Psoas muscle (tissue), 8 donors: ENCODE data around the gene PDCL2. TPM values are rescaled to one million over a fixed set of nuclear protein-coding genes. Genes with fewer than 3 reads are reported as not detected.

Experiments used
- ATAC-seq, 4 donors: fragments of 200-7000 bp; cut with Tn5 transposase; one replicate each; pipeline ENCODE4 v1.9.1; 2020; ENCODE audit warnings: moderate library complexity in 3 of 4, mild to moderate bottlenecking in 2 of 4
- DNase-seq, 2 donors: peaks; one replicate each; pipeline ENCODE4 v3.0.0-alpha.2; 2020
- H3K27ac ChIP-seq: fragments of 200-600 bp; one replicate; pipeline ENCODE4 v1.8.0; 2022
- H3K27me3 ChIP-seq, 3 donors: fragments of 200-600 bp in 1 of 3; one replicate each; pipeline versions ENCODE4 v1.6.1 to v1.8.0; 2013 to 2022; ENCODE audit warnings: low read length in 2 of 3, mild to moderate bottlenecking in 2 of 3, moderate library complexity in 1 of 3; ENCODE audit not compliant: insufficient read depth in 3 of 3
- H3K36me3 ChIP-seq, 2 donors: fragments of 200-600 bp in 1 of 2; one replicate each; pipeline versions ENCODE4 v1.6.1 to v1.8.0; 2013 to 2022; ENCODE audit warnings: low read depth in 1 of 2, mild to moderate bottlenecking in 1 of 2, moderate library complexity in 1 of 2; ENCODE audit not compliant: insufficient read depth in 1 of 2
- H3K4me1 ChIP-seq: fragments of 200-600 bp; one replicate; pipeline ENCODE4 v1.8.0; 2022
- H3K4me3 ChIP-seq: fragments of 200-600 bp; one replicate; pipeline ENCODE4 v1.8.0; 2022; ENCODE audit warnings: mild to moderate bottlenecking
- H3K9me3 ChIP-seq: fragments of 200-600 bp; one replicate; pipeline ENCODE4 v1.8.0; 2022
- CTCF ChIP-seq: fragments of 200-600 bp; IDR thresholded peaks from one replicate; pipeline ENCODE4 v1.8.0; 2022; ENCODE audit warnings: antibody characterized with exemption
- WGBS, 3 donors: extraction: QIAGEN DNeasy Blood & Tissue Kit; methylation state at CpG; one replicate each; pipeline versions ENCODE4 v1.1.6 to v1.1.7; 2013; 5-methylcytosine and 5-hydroxymethylcytosine counted together
- intact Hi-C, 2 donors: fragments of 100-400 bp; cut with DNase I; formaldehyde crosslinking; loops; one replicate each; pipeline versions ENCODE4 v1.11.0 to v1.14.2; 2022
- polyA plus RNA-seq, 3 donors: library from polyadenylated mRNA; stranded (reverse); fragments of 200-250 nt; gene quantifications; one replicate each; pipeline ENCODE4 v1.2.3, GENCODE V29; 2013
- total RNA-seq, 4 donors: library from RNA; stranded (reverse); fragmentation: NEBNext Ultra II Directional in 2 of 4; extraction: Animal tissue kit (Norgen Biotek cat#: 25700) in 2 of 4; gene quantifications; one replicate each; pipeline versions ENCODE4 v1.2.1 to v1.2.4, GENCODE V29; 2021 to 2023
- donor health status: healthy with polysubstance abuse.
- donor health status: DM: no; HTN: no; CAD: no; lungs with moderate emphysema.
- donor health status: Bipolar disorder and iron deficiency.
- donor health status: healthy.
- donor health status: DM: yes; HTN: yes; CAD: no.
- donor health status: DM: no; HTN: no; CAD: no.
- donor health status: DM: no; HTN: no; CAD: no.
- donor health status: DM: yes; HTN: yes; CAD: no.

Gene PDCL2
- total and polyA plus RNA-seq, 7 donors: not detected

DNA sequence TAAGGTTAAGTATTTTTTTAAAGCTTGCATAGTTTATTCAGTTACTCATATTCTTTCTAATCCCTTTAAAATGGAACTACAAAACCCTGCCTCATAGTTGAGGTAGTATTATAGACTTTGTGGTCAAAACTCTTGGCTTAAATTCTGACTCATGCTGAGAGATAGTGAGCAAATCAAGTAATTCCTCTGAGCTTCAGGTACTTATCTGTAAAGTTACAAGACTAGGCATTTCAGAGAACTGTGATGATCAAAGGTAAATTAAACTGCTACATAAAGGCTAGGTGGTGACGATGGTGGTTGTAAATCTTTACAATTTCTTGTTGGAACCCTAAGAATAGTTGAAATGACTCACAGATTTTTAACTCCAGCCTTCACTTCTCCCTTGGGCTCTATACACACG is 42.2 kb downstream of the PDCL2 start:
- H3K27ac ChIP-seq: no peak overlapping the region
- TF ChIP-seq CTCF: no peak
- intact Hi-C loops: loop anchor here (5.0 to 10.0 kb wide), 6 partner anchors 113 to 305 kb away; partner anchors contain the start of genes EXOC1 (in 2 of the 2), SRD5A3 (in 1 of the 2) and TMEM165 (in 1 of the 2)
- no peaks in the 10 kb centered on the region for H3K27me3 ChIP-seq
- H3K9me3 ChIP-seq: no peaks in the 10 kb centered on the region
- ATAC-seq: no peak
- H3K4me3 ChIP-seq: no peak overlapping the region
- 74 to 78% (median 75%) methylated on average over 2 of the region's 2 CpGs for WGBS, 3 donors
- peaks cover 17% of the 10 kb centered on the region for H3K4me1 ChIP-seq
- DNase-seq: no peak
- H3K36me3 ChIP-seq: no peaks in the 10 kb centered on the region

GRCh38 chr4:55547918-55548317 is 44.1 kb downstream of the PDCL2 start:
- Histone ChIP-seq H3K27ac (peak overlapping the region; percentile 96), H3K27me3 (no peaks in the 10 kb centered on the region), H3K9me3 (no peaks in the 10 kb centered on the region), H3K4me3 (peak overlapping the region; percentile 97), H3K4me1 (peaks cover 18% of the 10 kb centered on the region), H3K36me3 (no peaks in the 10 kb centered on the region)
- WGBS, 3 donors: 73 to 79% (median 77%) methylated on average over 4 of the region's 4 CpGs
- DNase-seq (no peak), ATAC-seq (no peak)
- no peak for TF ChIP-seq CTCF
- intact Hi-C loops: loop anchor here (2.0 to 10.0 kb wide), 5 partner anchors 111 to 304 kb away; partner anchors contain the start of genes EXOC1 (in 1 of the 2), SRD5A3 (in 1 of the 2) and TMEM165 (in 1 of the 2)

DNA sequence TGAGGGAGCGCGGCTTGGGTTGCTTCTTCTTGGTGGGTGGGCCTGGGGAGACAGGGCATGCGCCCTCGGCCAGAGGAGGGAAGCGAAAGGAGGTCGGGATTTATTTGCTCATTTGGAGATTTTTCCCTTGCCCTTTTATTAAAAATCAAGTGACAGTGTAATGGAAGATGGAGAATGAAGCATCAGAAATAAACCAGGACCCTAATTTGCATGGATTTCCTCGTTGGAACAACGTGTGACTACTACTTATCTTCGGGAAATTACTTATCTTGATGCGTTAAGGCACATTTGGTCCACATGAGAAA is 44.6 kb downstream of the PDCL2 start:
- 1 to 2% (median 1%) methylated on average over 10 of the region's 10 CpGs for WGBS, 3 donors
- peak overlapping the region; percentile 97 for H3K4me3 ChIP-seq
- DNase-seq (peak in 1 of 2 donors; percentile 64), ATAC-seq (no peak)
- no peaks in the 10 kb centered on the region for H3K9me3 ChIP-seq
- peaks cover 18% of the 10 kb centered on the region for H3K4me1 ChIP-seq
- H3K27ac ChIP-seq: peak overlapping the region; percentile 96
- intact Hi-C loops: loop anchor here (2.0 to 10.0 kb wide), 5 partner anchors 110 to 305 kb away; partner anchors contain the start of genes EXOC1 (in 1 of the 2), SRD5A3 (in 1 of the 2) and TMEM165 (in 1 of the 2)
- no peaks in the 10 kb centered on the region for H3K27me3 ChIP-seq
- H3K36me3 ChIP-seq: no peaks in the 10 kb centered on the region
- TF ChIP-seq CTCF: no peak

- DNase-seq (peak; percentile 91 to 95), ATAC-seq (peak; percentile 87 to 93 (median 90))
- peak within 1 kb of the TSS; percentile 96 for H3K27ac ChIP-seq
- no peaks in the 10 kb centered on the region for H3K27me3 ChIP-seq
- intact Hi-C loops: loop anchor here (2.0 to 10.0 kb wide), 5 partner anchors 110 to 305 kb away; partner anchors contain the start of genes EXOC1 (in 1 of the 2), SRD5A3 (in 1 of the 2) and TMEM165 (in 1 of the 2)
- peaks cover 18% of the 10 kb centered on the region for H3K4me1 ChIP-seq
- H3K4me3 ChIP-seq: peak within 1 kb of the TSS; percentile 97
- WGBS, 3 donors: 0% methylated on average over 51 to 71 of the region's 71 CpGs
- H3K36me3 ChIP-seq: no peaks in the 10 kb centered on the region
- TF ChIP-seq CTCF: peak; percentile 63
- H3K9me3 ChIP-seq: no peaks in the 10 kb centered on the region
These were observed 45.1 kb downstream of the PDCL2 start, which contains the start of gene CLOCK for GRCh38 chr4:55546756-55547465. Gene CLOCK, minus strand, starts transcription at chr4:55546909. Its CDS starts 64,124 bp downstream, at chr4:55482785.
